Fibroblast of skin of right quadriceps (primary cell): ENCODE measurements around the gene CYP3A4.

Experiments used
- DNase-seq: peaks from one replicate; pipeline ENCODE4 v3.0.0-alpha.2; 2013

CYP3A4 gene

GRCh38 chr7:99719996-99720769 is 63.8 kb downstream of the CYP3A4 start:
- no peak for DNase-seq

- DNase-seq, result no peak
Observed at GRCh38 chr7:99713995-99714570, 69.9 kb downstream of the CYP3A4 start.

- DNase-seq, result no peak
Observed at GRCh38 chr7:99709838-99710578, 74.0 kb downstream of the CYP3A4 start.

- no peak for DNase-seq
Observed at GRCh38 chr7:99709260-99709659, 74.7 kb downstream of the CYP3A4 start.

- DNase-seq, result no peak
Observed at GRCh38 chr7:99707096-99707495, 76.9 kb downstream of the CYP3A4 start.
